A375 (cell line): ENCODE measurements around the gene ARHGAP27. TPM values are rescaled to one million over a fixed set of nuclear protein-coding genes. Genes with fewer than 3 reads are reported as not detected.

ENCODE experiments used
- total RNA-seq: library from RNA; depleted of rRNA; stranded (reverse); fragments of >200 nt; shearing (Covaris generic); gene quantifications from 2 replicates; pipeline ENCODE4 v1.2.3, GENCODE V29; 2014; rRNA removed

ARHGAP27 gene
- total RNA-seq, result 8.9 and 13.4 TPM in 2 replicates

GRCh38 chr17:45432405-45433158 lies at the start of gene ARHGAP27:
Gene ARHGAP27, minus strand, starts transcription at chr17:45432870. Its CDS starts 2,591 bp downstream, at chr17:45430279.

Other genes starting within 250 kb of the ARHGAP27 start
- gene FMNL1, start 211.0 kb downstream of the ARHGAP27 start, total RNA-seq, result 4.8 and 5.9 TPM in 2 replicates
- 0.13 TPM in 1 of 2 replicates, not detected in the other for gene SPATA32, start 170.8 kb downstream of the ARHGAP27 start, total RNA-seq
- gene MAP3K14, start 115.8 kb downstream of the ARHGAP27 start, total RNA-seq, result 10.8 and 12.7 TPM in 2 replicates
- gene PLEKHM1, start 57.9 kb upstream of the ARHGAP27 start, total RNA-seq, result 10.5 and 12.7 TPM in 2 replicates